GM12891 (cell line): ENCODE results near the gene PPP1R13B.

Source experiments
- POLR2A ChIP-seq: IDR thresholded peaks from 2 replicates; pipeline ENCODE4 v1.6.1; 2011; ENCODE audit warnings: low read depth, low read length, control low read depth
- POLR2AphosphoS5 ChIP-seq: IDR thresholded peaks from 2 replicates; pipeline ENCODE4 v1.6.1; 2011; ENCODE audit warnings: low read depth, low read length, control low read depth
- POU2F2 ChIP-seq: IDR thresholded peaks from 2 replicates; pipeline ENCODE4 v1.6.1; 2011; ENCODE audit warnings: low read depth, mild to moderate bottlenecking, control low read depth, low read length, moderate library complexity

GRCh38 chr14:103805708-103806107 is 41.7 kb downstream of the PPP1R13B start:
- TF ChIP-seq POLR2AphosphoS5: no peak
- no peak for TF ChIP-seq POLR2A
- TF ChIP-seq POU2F2: no peak
